HepG2 (cell line): Measurements from ENCODE around the gene MST1R. TPM values are rescaled to one million over a fixed set of nuclear protein-coding genes. Genes with fewer than 3 reads are reported as not detected.

ENCODE experiments used
- ADNP ChIP-seq: sonication (generic); formaldehyde crosslinking; IDR thresholded peaks from 2 replicates; pipeline ENCODE4 v1.4.0; 2020; ENCODE audit warnings: missing genetic modification reagents
- ARNT2 ChIP-seq: sonication (generic); formaldehyde crosslinking; IDR thresholded peaks from 2 replicates; pipeline ENCODE4 v1.8.0; 2022; ENCODE audit warnings: mild to moderate bottlenecking, low read depth, missing genetic modification reagents, moderate library complexity
- ATF1 ChIP-seq: IDR thresholded peaks from 2 replicates; pipeline ENCODE4 v1.6.1; 2016; ENCODE audit warnings: mild to moderate bottlenecking, control low read depth
- FOSL1 ChIP-seq: sonication (generic); formaldehyde crosslinking; IDR thresholded peaks from 2 replicates; pipeline ENCODE4 v1.9.0; 2021; ENCODE audit warnings: missing genetic modification reagents, borderline replicate concordance
- FOXA3 ChIP-seq: IDR thresholded peaks from 2 replicates; pipeline ENCODE4 v1.6.1; 2016; ENCODE audit warnings: missing genetic modification reagents, missing compliant biosample characterization
- HCFC1 ChIP-seq: fragments of 150-350 bp; IDR thresholded peaks from 2 replicates; pipeline ENCODE4 v1.6.1; 2014; ENCODE audit warnings: low read depth, low read length
- HES4 ChIP-seq: sonication (generic); formaldehyde crosslinking; IDR thresholded peaks from 2 replicates; pipeline ENCODE4 v1.9.0; 2021; ENCODE audit warnings: mild to moderate bottlenecking, missing genetic modification reagents, borderline replicate concordance
- KAT7 ChIP-seq: IDR thresholded peaks from 2 replicates; pipeline ENCODE4 v1.6.1; 2018; ENCODE audit warnings: borderline replicate concordance, missing compliant biosample characterization
- KDM3A ChIP-seq: IDR thresholded peaks from 2 replicates; pipeline ENCODE4 v1.6.1; 2018; ENCODE audit warnings: low read depth, missing compliant biosample characterization
- NAIF1 ChIP-seq: sonication (generic); formaldehyde crosslinking; IDR thresholded peaks from 2 replicates; pipeline ENCODE4 v1.5.0; 2020; ENCODE audit warnings: mild to moderate bottlenecking, missing genetic modification reagents, borderline replicate concordance
- NFIC ChIP-seq: IDR thresholded peaks from 2 replicates; pipeline ENCODE4 v1.6.1; 2012; ENCODE audit warnings: mild to moderate bottlenecking, low read length, inconsistent platforms
- RFXANK ChIP-seq: IDR thresholded peaks from 2 replicates; pipeline ENCODE4 v1.6.1; 2016
- SALL1 ChIP-seq: sonication (generic); formaldehyde crosslinking; IDR thresholded peaks from 2 replicates; pipeline ENCODE4 v1.8.0; 2022; ENCODE audit warnings: mild to moderate bottlenecking, missing genetic modification reagents
- SNRNP70 ChIP-seq: fragments of 200-400 bp; formaldehyde crosslinking; IDR thresholded peaks from 2 replicates; pipeline ENCODE4 v1.6.1; 2017; ENCODE audit warnings: mild to moderate bottlenecking, low read depth, low read length, moderate library complexity
- ZNF3 ChIP-seq: IDR thresholded peaks from 2 replicates; pipeline ENCODE4 v1.7.0; 2017; ENCODE audit warnings: inconsistent platforms
- ZNF382 ChIP-seq: sonication (generic); formaldehyde crosslinking; IDR thresholded peaks from 2 replicates; pipeline ENCODE4 v1.5.0; 2020; ENCODE audit warnings: missing genetic modification reagents, mild to moderate bottlenecking, borderline replicate concordance
- ZNF530 ChIP-seq: sonication (generic); formaldehyde crosslinking; IDR thresholded peaks from 2 replicates; pipeline ENCODE4 v1.5.0; 2020; ENCODE audit warnings: low read depth, mild to moderate bottlenecking, missing genetic modification reagents
- ZNF605 ChIP-seq: sonication (generic); formaldehyde crosslinking; IDR thresholded peaks from 2 replicates; pipeline ENCODE4 v1.8.0; 2022; ENCODE audit warnings: mild to moderate bottlenecking, missing genetic modification reagents
- ZNF660 ChIP-seq: sonication (generic); formaldehyde crosslinking; IDR thresholded peaks from 2 replicates; pipeline ENCODE4 v1.5.1; 2020; ENCODE audit warnings: mild to moderate bottlenecking, low read depth, missing genetic modification reagents, borderline replicate concordance
- ZNF768 ChIP-seq: sonication (generic); formaldehyde crosslinking; IDR thresholded peaks from 2 replicates; pipeline ENCODE4 v1.4.0; 2020; ENCODE audit warnings: missing genetic modification reagents
- polyA plus RNA-seq, 8 experiments: library from polyadenylated mRNA; depleted of rRNA in 3 of 8; stranded (reverse) in 7 of 8; unstranded in 1 of 8; fragments of >200 nt; fragmentation: Illumina TruSeq in 4 of 8; extraction: Trizol in 4 of 8; gene quantifications; 2 replicates each; pipeline versions ENCODE4 v1.2.1 to v1.2.3, GENCODE V29; 2011 to 2016; ENCODE audit warnings: low read depth in 4 of 8, missing spikeins in 1 of 8, mixed read lengths in 1 of 8; ENCODE audit not compliant: insufficient read depth in 1 of 8
- total RNA-seq, 5 experiments: library from RNA; depleted of rRNA; stranded (reverse); fragments of >200 nt; fragmentation: Illumina TruSeq; extraction: Trizol; gene quantifications; 2 replicates each; pipeline ENCODE4 v1.2.3, GENCODE V29; 2016; ENCODE audit warnings: low read depth in 1 of 5
- TF ChIP-seq, protein P1 (sequence below): IDR thresholded peaks from 2 replicates; pipeline ENCODE4 v1.6.1; 2016; ENCODE audit warnings: control low read depth
- TF ChIP-seq, protein P2 (sequence below): sonication (generic); formaldehyde crosslinking; IDR thresholded peaks from 2 replicates; pipeline ENCODE4 v1.8.1; 2022; ENCODE audit warnings: mild to moderate bottlenecking, missing genetic modification reagents
- TF ChIP-seq, protein P3 (sequence below): sonication (generic); formaldehyde crosslinking; IDR thresholded peaks from 2 replicates; pipeline ENCODE4 v1.4.0; 2020; ENCODE audit warnings: missing genetic modification reagents, borderline replicate concordance
- TF ChIP-seq, protein P4 (sequence below): sonication (generic); IDR thresholded peaks from 2 replicates; pipeline ENCODE4 v1.6.1; 2016; ENCODE audit warnings: low read depth, borderline replicate concordance
- TF ChIP-seq, protein P5 (sequence below): sonication (generic); formaldehyde crosslinking; IDR thresholded peaks from 2 replicates; pipeline ENCODE4 v1.5.1; 2020; ENCODE audit warnings: missing genetic modification reagents, mild to moderate bottlenecking, borderline replicate concordance

The MST1R gene
- total and polyA plus RNA-seq, 2 of the 13 experiments (the other 11 are each of a cell fraction or from before 2014, with no cell fraction given): 0.11 to 0.77 TPM

DNA sequence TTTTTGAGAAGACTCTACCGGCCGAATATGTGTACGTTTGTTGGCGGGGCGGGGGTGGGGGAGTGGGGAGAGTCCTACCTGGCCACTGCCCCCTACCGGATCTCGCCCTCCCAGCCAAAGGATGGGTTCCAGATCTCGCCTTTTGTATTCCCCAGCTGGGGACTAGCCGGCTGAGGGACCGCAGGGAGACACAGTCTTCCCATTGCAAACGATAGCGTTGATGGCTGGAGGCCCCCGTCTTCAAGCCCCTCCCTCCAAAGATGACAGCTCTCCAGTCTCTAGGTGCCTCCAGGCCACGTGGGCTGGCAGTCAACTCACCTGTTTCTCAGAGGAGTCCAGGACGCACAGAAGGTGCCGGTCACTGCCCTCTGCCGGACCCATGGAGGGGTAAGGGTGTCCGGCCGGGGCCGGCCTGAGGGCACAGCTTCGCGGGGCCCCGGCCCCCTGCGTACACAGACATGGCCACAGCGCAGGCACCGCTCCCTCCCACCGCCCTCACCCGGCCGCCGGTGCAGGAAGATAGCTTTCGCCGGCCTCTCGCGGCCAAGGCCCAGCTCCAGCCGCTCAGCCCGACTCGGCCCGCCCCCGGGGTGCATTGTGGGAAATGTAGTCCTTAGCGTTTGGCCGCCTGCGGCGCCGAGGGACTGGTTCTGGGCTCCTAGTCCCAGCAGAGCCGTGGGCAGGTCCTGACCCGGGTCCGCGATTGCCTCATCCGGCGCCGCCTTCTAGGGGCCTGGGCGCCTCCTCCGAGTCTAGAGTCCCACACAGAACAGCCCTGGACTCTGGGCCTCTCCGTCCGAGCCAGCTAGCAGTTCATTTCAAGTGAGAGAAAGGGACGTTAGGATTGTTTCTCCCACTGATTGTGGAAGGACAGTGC is 25.9 kb upstream of the MST1R start, which contains the start of gene MON1A (continued):
- TF ChIP-seq, protein P1, sequence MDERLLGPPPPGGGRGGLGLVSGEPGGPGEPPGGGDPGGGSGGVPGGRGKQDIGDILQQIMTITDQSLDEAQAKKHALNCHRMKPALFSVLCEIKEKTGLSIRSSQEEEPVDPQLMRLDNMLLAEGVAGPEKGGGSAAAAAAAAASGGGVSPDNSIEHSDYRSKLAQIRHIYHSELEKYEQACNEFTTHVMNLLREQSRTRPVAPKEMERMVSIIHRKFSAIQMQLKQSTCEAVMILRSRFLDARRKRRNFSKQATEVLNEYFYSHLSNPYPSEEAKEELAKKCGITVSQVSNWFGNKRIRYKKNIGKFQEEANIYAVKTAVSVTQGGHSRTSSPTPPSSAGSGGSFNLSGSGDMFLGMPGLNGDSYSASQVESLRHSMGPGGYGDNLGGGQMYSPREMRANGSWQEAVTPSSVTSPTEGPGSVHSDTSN (CRISPR knock-in tag): no peak
- TF ChIP-seq KAT7 (CRISPR knock-in tag): 0 out of 2 replicates have a peak, but pooled peaks have one; percentile 35
- TF ChIP-seq NAIF1 (CRISPR knock-in tag): peak; percentile 21; the same call in 1 of the 2 replicates
- TF ChIP-seq KDM3A: peak; percentile 53; the same call in 1 of the 2 replicates
- no peak for TF ChIP-seq ZNF660
- TF ChIP-seq FOXA3: peak; percentile 39; the same call in 1 of the 2 replicates
- no peak for TF ChIP-seq NFIC
- TF ChIP-seq ARNT2 (CRISPR knock-in tag): no peak
- TF ChIP-seq SNRNP70: no peak
- TF ChIP-seq, protein P2, sequence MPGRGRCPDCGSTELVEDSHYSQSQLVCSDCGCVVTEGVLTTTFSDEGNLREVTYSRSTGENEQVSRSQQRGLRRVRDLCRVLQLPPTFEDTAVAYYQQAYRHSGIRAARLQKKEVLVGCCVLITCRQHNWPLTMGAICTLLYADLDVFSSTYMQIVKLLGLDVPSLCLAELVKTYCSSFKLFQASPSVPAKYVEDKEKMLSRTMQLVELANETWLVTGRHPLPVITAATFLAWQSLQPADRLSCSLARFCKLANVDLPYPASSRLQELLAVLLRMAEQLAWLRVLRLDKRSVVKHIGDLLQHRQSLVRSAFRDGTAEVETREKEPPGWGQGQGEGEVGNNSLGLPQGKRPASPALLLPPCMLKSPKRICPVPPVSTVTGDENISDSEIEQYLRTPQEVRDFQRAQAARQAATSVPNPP (CRISPR knock-in tag): no peak
- TF ChIP-seq ZNF768 (CRISPR knock-in tag): peak; percentile 23; the same call in 1 of the 2 replicates
- TF ChIP-seq ZNF530 (CRISPR knock-in tag): no peak
- TF ChIP-seq HES4 (CRISPR knock-in tag): no peak
- TF ChIP-seq FOSL1 (CRISPR knock-in tag): no peak
- TF ChIP-seq RFXANK (CRISPR knock-in tag): no peak
- peak; percentile 88 for TF ChIP-seq ZNF605
- no peak for TF ChIP-seq ZNF382 (CRISPR knock-in tag)
- no peak for TF ChIP-seq ADNP (CRISPR knock-in tag)
- TF ChIP-seq, protein P3, sequence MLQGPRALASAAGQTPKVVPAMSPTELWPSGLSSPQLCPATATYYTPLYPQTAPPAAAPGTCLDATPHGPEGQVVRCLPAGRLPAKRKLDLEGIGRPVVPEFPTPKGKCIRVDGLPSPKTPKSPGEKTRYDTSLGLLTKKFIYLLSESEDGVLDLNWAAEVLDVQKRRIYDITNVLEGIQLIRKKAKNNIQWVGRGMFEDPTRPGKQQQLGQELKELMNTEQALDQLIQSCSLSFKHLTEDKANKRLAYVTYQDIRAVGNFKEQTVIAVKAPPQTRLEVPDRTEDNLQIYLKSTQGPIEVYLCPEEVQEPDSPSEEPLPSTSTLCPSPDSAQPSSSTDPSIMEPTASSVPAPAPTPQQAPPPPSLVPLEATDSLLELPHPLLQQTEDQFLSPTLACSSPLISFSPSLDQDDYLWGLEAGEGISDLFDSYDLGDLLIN (CRISPR knock-in tag): peak; percentile 28; the same call in 1 of the 2 replicates
- peak; percentile 80 for TF ChIP-seq SALL1 (CRISPR knock-in tag)
- TF ChIP-seq, protein P4, sequence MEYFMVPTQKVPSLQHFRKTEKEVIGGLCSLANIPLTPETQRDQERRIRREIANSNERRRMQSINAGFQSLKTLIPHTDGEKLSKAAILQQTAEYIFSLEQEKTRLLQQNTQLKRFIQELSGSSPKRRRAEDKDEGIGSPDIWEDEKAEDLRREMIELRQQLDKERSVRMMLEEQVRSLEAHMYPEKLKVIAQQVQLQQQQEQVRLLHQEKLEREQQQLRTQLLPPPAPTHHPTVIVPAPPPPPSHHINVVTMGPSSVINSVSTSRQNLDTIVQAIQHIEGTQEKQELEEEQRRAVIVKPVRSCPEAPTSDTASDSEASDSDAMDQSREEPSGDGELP: peak; percentile 54; the same call in 1 of the 2 replicates
- no peak for TF ChIP-seq ATF1 (CRISPR knock-in tag)
- TF ChIP-seq, protein P5, sequence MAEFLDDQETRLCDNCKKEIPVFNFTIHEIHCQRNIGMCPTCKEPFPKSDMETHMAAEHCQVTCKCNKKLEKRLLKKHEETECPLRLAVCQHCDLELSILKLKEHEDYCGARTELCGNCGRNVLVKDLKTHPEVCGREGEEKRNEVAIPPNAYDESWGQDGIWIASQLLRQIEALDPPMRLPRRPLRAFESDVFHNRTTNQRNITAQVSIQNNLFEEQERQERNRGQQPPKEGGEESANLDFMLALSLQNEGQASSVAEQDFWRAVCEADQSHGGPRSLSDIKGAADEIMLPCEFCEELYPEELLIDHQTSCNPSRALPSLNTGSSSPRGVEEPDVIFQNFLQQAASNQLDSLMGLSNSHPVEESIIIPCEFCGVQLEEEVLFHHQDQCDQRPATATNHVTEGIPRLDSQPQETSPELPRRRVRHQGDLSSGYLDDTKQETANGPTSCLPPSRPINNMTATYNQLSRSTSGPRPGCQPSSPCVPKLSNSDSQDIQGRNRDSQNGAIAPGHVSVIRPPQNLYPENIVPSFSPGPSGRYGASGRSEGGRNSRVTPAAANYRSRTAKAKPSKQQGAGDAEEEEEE (CRISPR knock-in tag): no peak
- TF ChIP-seq ZNF3 (CRISPR knock-in tag): no peak
- peak; percentile 84 for TF ChIP-seq HCFC1
